ENCODE data around the gene SPDYA.

- TF ChIP-seq ZNF8 (CRISPR knock-in tag; IDR thresholded peaks at IDR 0.05) (no peak), RARB (CRISPR knock-in tag; IDR thresholded peaks at IDR 0.05) (no peak), BACH2 (CRISPR knock-in tag; IDR thresholded peaks at IDR 0.05; ENCODE audit: borderline replicate concordance) (no peak)
Measured at GRCh38 chr2:28779001-28779400, 31.6 kb upstream of the SPDYA start.

Measured in SK-N-SH treated with all-trans-retinoic acid at 6 μM for 48 hours (cell line).